DMS53 treated with DMSO at 0.1 percent for 48 hours (cell line): ENCODE measurements around the gene RHBDD2.
"Not testable (repeated sequence)": the region's sequence is repeated elsewhere in the genome, so short reads cannot be mapped to it uniquely, and the experiment has no call there.

Experiments
- DNase-seq: peaks from one replicate; lab custom pipeline; 2025; ENCODE audit not compliant: unreplicated experiment; lab: John Stamatoyannopoulos, UW

RHBDD2 gene

GRCh38 chr7:75888464-75889222 lies 9.8 kb downstream of the RHBDD2 start:
- DNase-seq = no peak

GRCh38 chr7:75889223-75889825 lies 10.5 kb downstream of the RHBDD2 start:
- no peak for DNase-seq

- no peak for DNase-seq
Measured at GRCh38 chr7:75889826-75890225, 11.0 kb downstream of the RHBDD2 start.

GRCh38 chr7:75891237-75891636 lies 12.4 kb downstream of the RHBDD2 start:
- not testable (repeated sequence) for DNase-seq

- DNase-seq = no peak
Measured at GRCh38 chr7:75891815-75892411, 13.1 kb downstream of the RHBDD2 start.

GRCh38 chr7:75892634-75893272 lies 13.9 kb downstream of the RHBDD2 start:
- DNase-seq = no peak

GRCh38 chr7:75896803-75897327 lies 18.0 kb downstream of the RHBDD2 start:
- no peak for DNase-seq

- DNase-seq = no peak
Measured at GRCh38 chr7:75900617-75901315, 21.9 kb downstream of the RHBDD2 start.

GRCh38 chr7:75905785-75906604 lies 27.2 kb downstream of the RHBDD2 start:
- peak; percentile 95 for DNase-seq

GRCh38 chr7:75906991-75907667 lies 28.3 kb downstream of the RHBDD2 start:
- DNase-seq = peak; percentile 58

GRCh38 chr7:75907668-75908039 lies 28.8 kb downstream of the RHBDD2 start:
- not testable (repeated sequence) for DNase-seq

GRCh38 chr7:75909521-75910132 lies 30.8 kb downstream of the RHBDD2 start:
- DNase-seq = no peak

GRCh38 chr7:75911186-75911585 lies 32.4 kb downstream of the RHBDD2 start:
- DNase-seq = not testable (repeated sequence)

GRCh38 chr7:75913437-75913836 lies 34.6 kb downstream of the RHBDD2 start:
- no peak for DNase-seq

GRCh38 chr7:75914169-75914654 lies 35.4 kb downstream of the RHBDD2 start:
- no peak for DNase-seq

GRCh38 chr7:75914655-75915415 lies 36.0 kb downstream of the RHBDD2 start, which contains the start of gene POR:
Gene POR (plus strand): TSS chr7:75915155. CDS start chr7:75954002, 38,847 bp downstream.
- DNase-seq = peak; percentile 94

- DNase-seq = no peak
Measured at GRCh38 chr7:75915416-75916156, 36.8 kb downstream of the RHBDD2 start.
